NCI-H146 treated with DMSO at 0.1 percent for 48 hours (cell line): Measurements from ENCODE around the gene PLD1.
"Not testable (repeated sequence)": the region's sequence is repeated elsewhere in the genome, so short reads cannot be mapped to it uniquely, and the experiment has no call there.

Experiments
- DNase-seq: peaks from one replicate; lab custom pipeline; 2025; ENCODE audit not compliant: unreplicated experiment; lab: John Stamatoyannopoulos, UW

PLD1 gene

GRCh38 chr3:171748064-171748924 lies 62.0 kb downstream of the PLD1 start:
- no peak for DNase-seq

DNA sequence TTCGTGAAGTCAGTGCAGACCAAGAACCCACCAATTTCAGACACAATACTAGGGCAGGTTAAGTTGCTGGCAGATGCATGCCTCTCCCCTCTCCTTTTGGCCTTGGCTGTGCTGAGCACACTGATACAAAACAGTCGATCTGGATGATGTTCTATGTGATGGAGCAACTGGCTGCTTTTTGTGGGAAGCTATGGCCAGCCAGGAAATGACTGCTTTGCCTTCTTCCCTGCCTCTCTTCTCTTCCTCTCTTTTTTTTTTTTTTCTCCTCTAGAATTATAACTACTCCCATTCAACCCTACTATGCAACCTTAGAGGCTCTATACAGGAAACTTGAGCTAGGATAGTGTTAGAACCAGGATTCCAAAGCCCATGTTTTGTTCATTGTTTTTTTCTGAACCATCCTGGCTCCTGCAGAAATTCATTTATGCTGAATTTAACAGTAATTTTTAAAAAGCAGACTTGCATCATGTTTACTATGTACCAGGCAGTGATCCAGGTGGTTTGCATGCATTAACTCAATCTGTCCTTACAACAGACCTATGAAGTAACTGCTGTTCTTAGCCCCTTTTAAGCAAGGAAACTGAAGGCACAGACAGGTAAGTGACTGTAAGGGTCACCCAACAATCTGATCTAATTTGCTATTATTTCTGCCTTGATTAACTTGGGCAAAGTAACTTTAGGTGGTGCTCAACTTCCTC lies 62.9 kb downstream of the PLD1 start:
- DNase-seq, result no peak

DNA sequence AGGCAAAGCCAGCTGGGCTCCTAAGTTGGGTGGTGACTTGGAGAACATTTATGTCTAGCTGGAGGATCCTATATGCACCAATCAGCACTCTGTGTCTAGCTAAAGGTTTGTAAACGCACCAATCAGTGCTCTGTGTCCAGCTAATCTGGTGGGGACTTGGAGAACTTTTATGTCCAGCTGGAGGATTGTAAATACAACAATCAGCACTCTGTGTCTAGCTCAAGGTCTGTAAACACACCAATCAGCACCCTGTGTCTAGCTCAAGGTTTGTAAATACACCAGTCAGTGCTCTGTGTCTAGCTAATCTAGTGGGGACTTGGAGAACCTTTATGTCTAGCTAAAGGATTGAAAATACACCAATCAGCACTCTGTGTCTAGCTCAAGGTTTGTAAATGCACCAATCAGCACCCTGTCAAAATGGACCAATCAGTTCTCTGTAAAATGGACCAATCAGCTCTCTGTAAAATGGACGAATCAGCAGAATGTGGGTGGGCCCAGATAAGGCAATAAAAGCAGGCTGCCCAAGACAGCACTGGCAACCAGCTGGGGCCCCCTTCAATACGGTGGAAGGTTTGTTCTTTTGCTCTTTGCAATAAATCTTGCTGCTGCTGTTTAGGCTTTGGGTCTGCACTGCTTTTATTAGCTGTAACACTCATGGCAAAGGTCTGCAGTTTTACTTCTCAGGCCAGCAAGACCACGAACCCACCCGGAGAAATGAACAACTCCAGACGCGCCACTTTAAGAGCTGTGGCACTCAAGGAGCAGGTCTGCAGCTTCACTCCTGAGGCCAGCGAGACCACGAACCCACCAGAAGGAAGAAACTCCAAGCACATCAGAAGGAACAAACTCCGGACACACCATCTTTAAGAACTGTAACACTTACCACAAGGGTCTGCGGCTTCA lies 63.7 kb downstream of the PLD1 start:
- DNase-seq, result not testable (repeated sequence)

DNA sequence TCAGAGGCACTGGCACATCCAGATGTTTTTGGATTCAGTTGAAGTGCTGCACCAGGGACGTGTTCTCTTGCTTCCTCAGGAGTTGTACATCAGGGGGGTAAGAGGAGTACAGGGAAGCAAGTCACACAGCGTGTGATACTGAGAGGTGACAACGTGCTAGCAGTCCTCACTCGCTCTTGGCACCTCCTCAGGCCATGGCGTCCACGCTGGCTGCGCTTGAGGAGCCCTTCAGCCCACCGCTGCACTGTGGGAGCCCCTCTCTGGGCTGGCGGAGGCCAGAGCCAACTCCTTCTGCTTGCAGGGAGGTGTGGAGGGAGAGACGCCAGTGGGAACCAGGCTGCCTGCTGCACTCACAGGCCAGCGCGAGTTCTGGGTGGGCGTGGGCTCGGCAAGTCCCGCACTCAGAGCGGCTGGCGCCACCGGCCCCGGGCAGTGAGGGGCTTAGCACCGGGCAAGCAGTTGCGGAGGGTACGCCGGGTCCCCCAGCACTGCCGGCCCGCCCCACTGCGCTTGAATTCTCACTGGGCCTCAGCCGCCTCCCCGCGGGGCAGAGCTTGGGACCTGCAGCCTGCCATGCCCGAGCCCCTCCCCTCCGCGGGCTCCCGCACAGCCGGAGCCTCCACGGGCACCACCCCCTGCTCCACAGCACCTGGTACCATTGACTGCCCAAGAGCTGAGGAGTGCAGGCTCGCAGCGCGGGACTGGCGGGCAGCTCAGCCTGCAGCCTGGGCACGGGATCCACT lies 64.5 kb downstream of the PLD1 start:
- no peak for DNase-seq

- no peak for DNase-seq
Measured at GRCh38 chr3:171744158-171744741, 66.0 kb downstream of the PLD1 start.

- no peak for DNase-seq
Measured at GRCh38 chr3:171743327-171744157, 66.7 kb downstream of the PLD1 start.

DNA sequence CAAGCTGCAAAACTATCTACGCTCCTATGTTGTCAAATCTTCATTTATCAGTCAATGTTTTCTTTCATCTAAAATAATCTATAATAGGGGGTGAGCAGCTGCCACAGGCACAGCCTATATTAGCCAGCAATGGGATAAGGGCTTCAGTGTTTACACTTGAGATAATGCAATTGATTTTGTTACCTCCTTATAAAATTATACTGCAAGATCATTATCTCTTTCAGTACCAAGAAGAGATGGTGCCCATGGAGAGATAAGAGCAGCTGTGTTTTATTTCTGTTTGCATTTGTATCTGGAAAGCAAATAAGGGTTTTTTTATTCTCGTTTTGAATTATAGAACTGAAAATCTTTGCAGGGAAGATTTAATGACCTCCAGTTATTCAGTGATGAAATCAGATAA lies 68.9 kb downstream of the PLD1 start:
- peak; percentile 100 for DNase-seq

GRCh38 chr3:171736556-171736955 lies 73.7 kb downstream of the PLD1 start:
- DNase-seq, result no peak

DNA sequence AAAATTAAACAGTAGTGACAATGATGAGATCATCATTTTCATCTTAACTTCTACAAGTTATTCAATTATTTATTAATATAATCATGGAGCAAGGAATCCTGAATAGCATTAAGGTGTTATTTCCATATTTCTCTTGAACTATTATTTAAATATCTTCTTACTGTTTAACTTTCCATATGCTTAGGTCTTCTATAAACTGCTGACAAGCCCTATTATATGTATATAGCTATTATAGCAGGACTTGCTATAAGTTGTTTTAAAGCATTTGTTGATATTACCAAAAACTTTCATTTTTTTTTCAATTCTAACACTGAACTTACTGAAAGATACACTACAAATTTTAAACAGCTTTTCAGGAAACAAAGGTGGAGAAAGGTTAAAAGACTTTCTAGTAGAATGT lies 76.7 kb downstream of the PLD1 start:
- DNase-seq, result no peak

GRCh38 chr3:171732756-171733155 lies 77.5 kb downstream of the PLD1 start:
- no peak for DNase-seq

GRCh38 chr3:171731691-171732090 lies 78.6 kb downstream of the PLD1 start:
- DNase-seq, result no peak

GRCh38 chr3:171729452-171730334 lies 80.6 kb downstream of the PLD1 start:
- DNase-seq, result no peak

GRCh38 chr3:171727288-171727687 lies 83.0 kb downstream of the PLD1 start:
- no peak for DNase-seq

DNA sequence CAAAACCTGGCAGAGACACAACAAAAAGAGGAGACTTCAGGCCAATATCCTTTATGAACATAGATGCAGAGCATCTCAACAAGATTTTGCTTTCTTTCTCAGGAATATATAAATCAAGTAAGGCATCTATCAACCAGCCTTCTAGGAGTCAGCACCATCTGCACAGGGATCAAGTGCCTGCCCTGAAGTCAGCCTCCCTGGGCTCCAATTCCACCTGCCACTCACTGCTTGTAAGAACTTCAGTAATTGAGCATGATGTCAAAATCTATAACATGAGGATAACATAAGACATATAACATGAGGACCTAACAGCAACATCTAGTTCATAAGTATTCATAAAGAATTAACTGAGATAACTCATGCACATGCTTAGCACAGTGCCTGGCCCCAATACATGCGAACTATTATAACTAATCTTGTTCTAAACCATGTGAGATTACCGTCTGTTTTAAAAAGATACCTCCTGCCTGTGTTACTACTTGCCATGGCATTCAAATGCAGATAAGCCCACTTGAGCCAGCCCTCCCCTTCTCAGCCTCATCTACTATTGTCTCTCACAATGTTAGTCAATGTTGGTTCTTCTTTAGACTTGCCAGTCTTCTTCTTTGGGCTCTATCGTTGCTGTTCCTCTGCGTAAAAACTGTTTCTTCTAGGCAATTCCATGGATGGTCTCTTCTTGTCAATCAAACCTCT lies 91.6 kb downstream of the PLD1 start:
- DNase-seq, result no peak

DNA sequence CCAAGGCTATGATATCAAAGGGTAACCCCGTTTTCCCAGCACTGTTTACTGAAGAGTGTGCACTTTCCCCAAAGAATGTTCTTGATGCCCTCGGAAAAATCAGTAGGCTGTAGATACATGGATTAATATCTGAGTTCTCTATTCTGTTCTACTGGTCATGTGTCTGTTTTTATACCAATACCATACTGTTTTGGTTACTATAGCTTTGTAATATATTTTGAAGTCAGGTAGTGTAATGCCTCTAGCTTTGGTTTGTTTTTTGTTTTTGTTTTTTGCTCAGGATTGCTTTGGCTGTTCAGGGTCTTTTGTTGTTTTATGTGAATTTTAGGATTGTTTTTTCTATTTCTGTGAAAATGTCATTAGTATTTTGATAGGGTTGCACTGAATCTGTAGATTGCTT lies 95.1 kb downstream of the PLD1 start:
- no peak for DNase-seq

DNA sequence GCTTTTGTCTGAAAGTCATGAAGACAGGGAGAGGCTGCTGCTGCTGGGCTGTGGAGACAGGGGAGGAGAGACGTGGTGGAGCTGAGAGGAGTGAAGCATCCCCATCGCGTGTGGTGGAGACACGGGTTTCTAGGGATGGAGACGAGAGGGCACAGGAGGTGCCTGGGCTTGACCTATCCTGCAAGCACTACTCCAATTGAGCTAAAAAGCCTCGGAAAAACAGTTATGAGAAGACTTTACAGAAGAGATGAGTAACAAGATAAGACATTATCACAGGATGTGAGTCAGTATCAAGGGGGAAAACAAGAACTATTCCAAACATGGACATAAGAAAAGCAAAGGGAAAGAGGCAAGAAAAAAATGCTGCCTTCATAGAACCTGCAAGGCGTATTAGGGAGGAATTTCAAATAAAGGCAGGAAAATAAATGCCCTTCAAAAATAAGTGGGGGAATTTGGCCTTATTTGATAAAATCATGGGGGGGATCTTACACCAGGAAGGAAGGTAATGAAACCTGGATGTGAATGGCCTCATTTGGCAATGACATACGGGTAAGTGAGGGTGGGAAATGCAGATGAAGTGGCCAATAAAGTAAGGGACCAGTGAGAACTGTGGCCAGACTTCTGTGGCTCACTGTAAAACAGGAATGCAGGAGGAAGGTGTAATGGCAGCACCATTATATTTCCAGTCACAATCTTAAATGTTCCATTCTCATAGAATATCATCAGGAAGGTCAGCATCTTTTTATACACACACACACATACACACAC lies 97.9 kb downstream of the PLD1 start:
- DNase-seq, result no peak
